H1 (cell line): ENCODE results near the gene FAM72A. TPM values are rescaled to one million over a fixed set of nuclear protein-coding genes. Genes with fewer than 3 reads are reported as not detected.
"Not testable (repeated sequence)": the region's sequence is repeated elsewhere in the genome, so short reads cannot be mapped to it uniquely, and the experiment has no call there.

ENCODE experiments used
- CTCF ChIA-PET: fragments of 300-600 bp; sonication (Branson Sonifier 250); formaldehyde crosslinking; loops from one replicate; lab custom pipeline; 2021; ENCODE audit not compliant: partially characterized antibody; lab: Charles Lee
- POLR2A ChIA-PET: fragments of 300-600 bp; sonication (Branson Sonifier 250); formaldehyde crosslinking; loops from one replicate; lab custom pipeline; 2021; ENCODE audit warnings: inconsistent platforms; ENCODE audit not compliant: partially characterized antibody; lab: Charles Lee
- DNase-seq, 2 experiments: peaks; one replicate each; pipeline versions ENCODE4 v3.0.0 to v3.0.0-alpha.2; 2010 to 2022; ENCODE audit warnings: low spot score in 2 of 2, low read depth in 1 of 2, mixed read lengths in 1 of 2
- FAIRE-seq: peaks from 2 replicates; lab custom pipeline; 2011; peaks lifted over from hg19 to GRCh38; lab: Jason Lieb, UNC
- H2AFZ ChIP-seq: 2 replicates; pipeline ENCODE4 v1.8.1; 2012; ENCODE audit warnings: low read length, inconsistent platforms
- H2AK5ac ChIP-seq: 2 replicates; pipeline ENCODE4 v1.6.1; 2013; ENCODE audit warnings: low read depth, low read length
- H2BK120ac ChIP-seq: replicated peaks from 2 replicates; pipeline ENCODE3; 2013; ENCODE audit warnings: low read depth, low read length, inconsistent platforms
- H2BK12ac ChIP-seq: 2 replicates; pipeline ENCODE4 v1.6.1; 2013; ENCODE audit warnings: low read depth, low read length
- H2BK15ac ChIP-seq: 2 replicates; pipeline ENCODE4 v1.6.1; 2013; ENCODE audit warnings: low read length
- H2BK20ac ChIP-seq: 2 replicates; pipeline ENCODE4 v1.6.1; 2013; ENCODE audit warnings: low read length
- H2BK5ac ChIP-seq: 2 replicates; pipeline ENCODE4 v1.6.1; 2013; ENCODE audit warnings: low read depth, low read length
- H3K14ac ChIP-seq: 2 replicates; pipeline ENCODE4 v1.6.1; 2013; ENCODE audit warnings: inconsistent platforms; ENCODE audit not compliant: insufficient read length
- H3K18ac ChIP-seq: 2 replicates; pipeline ENCODE4 v1.6.1; 2013; ENCODE audit warnings: low read length; ENCODE audit errors: extremely low read depth
- H3K23ac ChIP-seq: 2 replicates; pipeline ENCODE4 v1.6.1; 2013; ENCODE audit warnings: inconsistent platforms; ENCODE audit not compliant: insufficient read length
- H3K23me2 ChIP-seq: 2 replicates; pipeline ENCODE4 v1.6.1; 2013; ENCODE audit warnings: low read depth, low read length
- H3K27ac ChIP-seq: 2 replicates; pipeline ENCODE4 v1.6.1; 2011; ENCODE audit warnings: low read depth, low read length, inconsistent platforms
- H3K27me3 ChIP-seq, 4 experiments: replicated peaks in 1 of 4; 1 replicate in 1 of 4; 2 replicates in 3 of 4; pipeline versions ENCODE4 v1.6.1 to v1.8.1; 2011 to 2013; ENCODE audit warnings: low read length in 3 of 4, mild to moderate bottlenecking in 3 of 4, inconsistent platforms in 2 of 4, mixed read lengths in 2 of 4, moderate library complexity in 1 of 4; ENCODE audit not compliant: control insufficient read depth in 3 of 4, insufficient read depth in 3 of 4; ENCODE audit errors: extremely low read depth in 1 of 4
- H3K36me3 ChIP-seq, 4 experiments: 2 replicates each; pipeline versions ENCODE4 v1.6.1 to v1.8.1; 2011 to 2013; ENCODE audit warnings: mild to moderate bottlenecking in 4 of 4, low read length in 3 of 4, moderate library complexity in 2 of 4, control low read depth in 1 of 4, inconsistent platforms in 1 of 4; ENCODE audit not compliant: insufficient read depth in 4 of 4, control insufficient read depth in 2 of 4
- H3K4ac ChIP-seq: replicated peaks from 2 replicates; pipeline ENCODE3; 2013; ENCODE audit warnings: low read length, low read depth, mixed read lengths, inconsistent platforms; ENCODE audit not compliant: insufficient read length
- H3K4me1 ChIP-seq, 4 experiments: replicated peaks in 1 of 4; 1 replicate in 1 of 4; 2 replicates in 3 of 4; pipeline versions ENCODE4 v1.6.1 to v1.8.1; 2011 to 2013; ENCODE audit warnings: low read length in 3 of 4, inconsistent platforms in 2 of 4, mixed read lengths in 1 of 4; ENCODE audit not compliant: insufficient read depth in 4 of 4, control insufficient read depth in 3 of 4
- H3K4me2 ChIP-seq, 2 experiments: 2 replicates each; pipeline versions ENCODE4 v1.6.1 to v1.8.1; 2011 to 2013; ENCODE audit warnings: low read depth in 2 of 2, low read length in 2 of 2, control low read depth in 1 of 2, inconsistent platforms in 1 of 2, mild to moderate bottlenecking in 1 of 2; ENCODE audit not compliant: insufficient read depth in 1 of 2
- H3K4me3 ChIP-seq, 4 experiments: fragments of 200-600, 300-600 bp in 1 of 4; sonication (generic), shearing (Covaris generic), sonication (Bioruptor Twin) in 1 of 4; 2 replicates each; pipeline versions ENCODE4 v1.5.1 to v1.8.1; 2011 to 2016; ENCODE audit warnings: low read length in 4 of 4, low read depth in 3 of 4, control low read depth in 2 of 4, inconsistent platforms in 2 of 4, mild to moderate bottlenecking in 2 of 4, mixed read lengths in 1 of 4, moderate library complexity in 1 of 4; ENCODE audit not compliant: insufficient read depth in 2 of 4; ENCODE audit errors: extremely low read depth in 1 of 4
- H3K56ac ChIP-seq: replicated peaks from 2 replicates; pipeline ENCODE3; 2013; ENCODE audit warnings: low read depth, mild to moderate bottlenecking, mixed read lengths, low read length, inconsistent platforms; ENCODE audit not compliant: insufficient read length
- H3K79me1 ChIP-seq: 2 replicates; pipeline ENCODE4 v1.6.1; 2013; ENCODE audit warnings: low read depth, low read length, control low read depth
- H3K79me2 ChIP-seq, 2 experiments: 2 replicates each; pipeline versions ENCODE4 v1.6.1 to v1.8.1; 2012 to 2013; ENCODE audit warnings: low read length in 2 of 2, mild to moderate bottlenecking in 2 of 2, inconsistent platforms in 1 of 2; ENCODE audit not compliant: insufficient read depth in 2 of 2, control insufficient read depth in 1 of 2
- H3K9ac ChIP-seq, 4 experiments: replicated peaks in 1 of 4; 1 replicate in 1 of 4; 2 replicates in 3 of 4; pipeline versions ENCODE4 v1.6.1 to v1.8.1; 2011 to 2013; ENCODE audit warnings: low read depth in 3 of 4, low read length in 3 of 4, control low read depth in 2 of 4, mild to moderate bottlenecking in 2 of 4, moderate library complexity in 2 of 4, inconsistent platforms in 1 of 4; ENCODE audit errors: extremely low read depth in 1 of 4
- H3K9me3 ChIP-seq, 2 experiments: 2 replicates each; pipeline versions ENCODE4 v1.6.1 to v1.8.1; 2012 to 2013; ENCODE audit warnings: mild to moderate bottlenecking in 2 of 2, moderate library complexity in 2 of 2, control low read depth in 1 of 2, inconsistent platforms in 1 of 2, low read depth in 1 of 2, low read length in 1 of 2, mixed read lengths in 1 of 2; ENCODE audit not compliant: insufficient read depth in 2 of 2
- H4K20me1 ChIP-seq, 2 experiments: replicated peaks in 1 of 2; 2 replicates each; pipeline versions ENCODE3 to v1.8.1; 2011 to 2013; ENCODE audit warnings: inconsistent platforms in 2 of 2, low read length in 2 of 2, mild to moderate bottlenecking in 1 of 2; ENCODE audit not compliant: insufficient read depth in 2 of 2, control insufficient read depth in 1 of 2
- H4K5ac ChIP-seq: 2 replicates; pipeline ENCODE4 v1.6.1; 2013; ENCODE audit warnings: low read length, low read depth, mixed read lengths, inconsistent platforms; ENCODE audit not compliant: insufficient read length
- H4K8ac ChIP-seq: 2 replicates; pipeline ENCODE4 v1.8.0; 2013; ENCODE audit warnings: mild to moderate bottlenecking, moderate library complexity, low read length, inconsistent platforms; ENCODE audit not compliant: insufficient read depth; ENCODE audit errors: extremely low read depth
- H4K91ac ChIP-seq: replicated peaks from 2 replicates; pipeline ENCODE3; 2013; ENCODE audit warnings: low read length, mixed read lengths, inconsistent platforms; ENCODE audit not compliant: insufficient read length
- SP1 ChIP-seq: IDR thresholded peaks from 2 replicates; pipeline ENCODE4 v1.6.1; 2011; ENCODE audit warnings: low read depth, low read length
- SP2 ChIP-seq: IDR thresholded peaks from 2 replicates; pipeline ENCODE4 v1.6.1; 2012; ENCODE audit warnings: mild to moderate bottlenecking, low read length, inconsistent platforms
- WGBS, 2 experiments: shearing (Covaris generic) in 1 of 2; methylation state at CpG; one replicate each; pipeline versions ENCODE4 v1.1.6 to v1.1.7; 2013 to 2015; ENCODE audit warnings: low lambda C conversion rate in 2 of 2, mixed read lengths in 2 of 2, inconsistent platforms in 1 of 2, low coverage in 1 of 2, missing lambda C conversion rate in 1 of 2; ENCODE audit not compliant: insufficient replicate concordance in 2 of 2, insufficient coverage in 1 of 2, insufficient read length in 1 of 2; ENCODE audit errors: extremely low coverage in 1 of 2, missing lambda C conversion rate in 1 of 2; 5-methylcytosine and 5-hydroxymethylcytosine counted together
- long read RNA-seq, 2 experiments: library from RNA in 1 of 2; library from capped mRNA in 1 of 2; stranded (forward); transcript quantifications; one replicate each; pipeline ENCODE4 v2.0.0, GENCODE V29; 2021; ENCODE audit warnings: inconsistent platforms in 1 of 2
- polyA minus RNA-seq, 3 experiments: library from RNA; depleted of rRNA, polyadenylated mRNA; stranded (reverse); fragments of >200 nt; gene quantifications; 1 replicate in 2 of 3; 2 replicates in 1 of 3; pipeline ENCODE4 v1.2.3, GENCODE V29; 2011
- polyA plus RNA-seq, 7 experiments: library from polyadenylated mRNA; depleted of rRNA in 3 of 7; stranded (reverse) in 5 of 7; unstranded in 2 of 7; fragments of >200 nt in 5 of 7; fragments of 200-250 nt in 2 of 7; gene quantifications; 1 replicate in 5 of 7; 2 replicates in 1 of 7; 4 replicates in 1 of 7; pipeline versions ENCODE4 v1.2.1 to v1.2.3, GENCODE V29; 2011 to 2013; ENCODE audit warnings: missing spikeins in 2 of 7, mixed read lengths in 2 of 7
- total RNA-seq: library from RNA; stranded (reverse); fragmentation: NEBNext Ultra II Directional; extraction: Animal tissue kit (Norgen Biotek cat#: 25700); gene quantifications from 2 replicates; pipeline ENCODE4 v1.2.1, GENCODE V29; 2021

The FAM72A gene
- 19.7 and 23.0 TPM in 2 replicates for total RNA-seq
- 7.7 and 10.7 TPM in 2 replicates for polyA plus RNA-seq (2011; rRNA removed)
- 12.6 TPM for polyA plus RNA-seq (2011; cell fraction: cytosol; rRNA removed)
- 4.6 TPM for polyA plus RNA-seq (2011; cell fraction: nucleus; rRNA removed)
- polyA plus RNA-seq (2012, experiment 1 of 2) = 12.2 to 16.1 TPM (median 13.4 TPM) in 4 replicates
- 2.0 TPM for polyA plus RNA-seq (2012, experiment 2 of 2)
- polyA plus RNA-seq (2013, experiment 1 of 2) = 15.3 TPM
- 16.2 TPM for polyA plus RNA-seq (2013, experiment 2 of 2)
- polyA minus RNA-seq (2011; rRNA and poly(A)+ RNA removed) = 14.5 and 17.8 TPM in 2 replicates
- 8.9 TPM for polyA minus RNA-seq (2011; cell fraction: cytosol; rRNA and poly(A)+ RNA removed)
- 17.5 TPM for polyA minus RNA-seq (2011; cell fraction: nucleus; rRNA and poly(A)+ RNA removed)
- long read RNA-seq, experiment 1, transcript FAM72A-202 (4 exons, 2,398 nt) = major isoform, 11 of 19 reads
- long read RNA-seq, experiment 1, partial matches to known transcripts = 3 of 19 reads
- long read RNA-seq, experiment 1, other reads (novel, unspliced or antisense) = 5 of 19 reads
- long read RNA-seq, experiment 2, transcript FAM72A-202 (4 exons, 2,398 nt) = major isoform, 18 of 26 reads
- long read RNA-seq, experiment 2, partial matches to known transcripts = 6 of 26 reads
- long read RNA-seq, experiment 2, other reads (novel, unspliced or antisense) = 1 of 26 reads

GRCh38 chr1:206202789-206203363 is at the start of gene FAM72A:
FAM72A (minus strand) TSS chr1:206202839; CDS start chr1:206202025, 814 bp downstream.
- Histone ChIP-seq H3K4me2 (peak within 1 kb of the TSS in 1 of 2 experiments; percentile 42; a peak in 1 of 4 replicates), H3K4me3 (peak within 1 kb of the TSS; percentile 27 to 53 (median 31); a peak in 6 of 8 replicates)
- H2BK12ac ChIP-seq, POLR2A ChIA-PET, H3K27ac ChIP-seq, FAIRE-seq, H3K18ac ChIP-seq, H3K27me3 ChIP-seq, H3K79me2 ChIP-seq, H3K36me3 ChIP-seq, H3K23ac ChIP-seq, H2AK5ac ChIP-seq, H3K14ac ChIP-seq, H3K23me2 ChIP-seq, H2BK15ac ChIP-seq, H2BK5ac ChIP-seq, H4K20me1 ChIP-seq, H3K4ac ChIP-seq, H2AFZ ChIP-seq, H4K5ac ChIP-seq, H3K79me1 ChIP-seq, H3K9ac ChIP-seq, H3K4me1 ChIP-seq, H2BK20ac ChIP-seq, H4K8ac ChIP-seq, H2BK120ac ChIP-seq, H3K56ac ChIP-seq, H4K91ac ChIP-seq, H3K9me3 ChIP-seq, CTCF ChIA-PET: not testable (repeated sequence)
- peak; percentile 92 for TF ChIP-seq SP1
- peak; percentile 28; the same call in 1 of the 2 replicates for TF ChIP-seq SP2
- WGBS, 2 experiments = 2% methylated on average over 10 of the region's 36 CpGs; no CpG with 5 or more reads in 1 of the 2 experiments
- peak; percentile 89 to 99 for DNase-seq
